ENCODE data around the gene RNASET2. TPM values are rescaled to one million over a fixed set of nuclear protein-coding genes. Genes with fewer than 3 reads are reported as not detected.
"Not testable (repeated sequence)": the region's sequence is repeated elsewhere in the genome, so short reads cannot be mapped to it uniquely, and the experiment has no call there.

Gene RNASET2
- total RNA-seq, 1 experiment from 2014 or later: 19.8 TPM

GRCh38 chr6:166903027-166903426, 53.3 kb downstream of the RNASET2 start:
- DNase-seq (ENCODE audit: low spot score): no peak

DNA sequence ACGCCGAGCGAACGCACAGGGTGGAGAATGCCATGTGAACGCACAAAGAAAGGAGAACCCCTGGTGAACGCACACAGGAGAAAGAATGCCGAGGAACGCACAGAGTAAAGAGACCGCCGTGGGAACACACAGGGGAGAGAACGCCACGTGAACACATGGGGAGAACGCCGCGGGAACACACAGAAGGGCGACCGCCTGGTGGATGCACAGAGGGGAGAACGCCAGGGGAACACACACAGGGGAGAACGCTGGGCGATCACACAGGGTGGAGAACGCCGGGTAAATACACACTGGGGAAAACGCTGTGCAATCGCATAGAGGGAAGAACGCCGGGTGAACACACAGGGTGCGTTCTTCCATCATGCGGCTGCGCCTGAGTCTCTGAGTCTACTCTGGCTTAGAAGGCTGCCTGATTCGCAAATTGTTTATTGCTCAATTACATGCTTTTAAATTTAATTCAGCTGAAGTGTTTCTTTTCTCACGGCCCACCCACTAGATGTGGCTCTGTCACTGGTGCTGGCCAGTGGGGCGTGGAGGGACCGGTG, 54.1 kb downstream of the RNASET2 start:
- DNase-seq (ENCODE audit: low spot score): no peak

- no peak for DNase-seq (ENCODE audit: low spot score)
Observed at GRCh38 chr6:166901626-166902025, 54.7 kb downstream of the RNASET2 start.

GRCh38 chr6:166900956-166901607, 55.3 kb downstream of the RNASET2 start:
- no peak for DNase-seq (ENCODE audit: low spot score)

DNA sequence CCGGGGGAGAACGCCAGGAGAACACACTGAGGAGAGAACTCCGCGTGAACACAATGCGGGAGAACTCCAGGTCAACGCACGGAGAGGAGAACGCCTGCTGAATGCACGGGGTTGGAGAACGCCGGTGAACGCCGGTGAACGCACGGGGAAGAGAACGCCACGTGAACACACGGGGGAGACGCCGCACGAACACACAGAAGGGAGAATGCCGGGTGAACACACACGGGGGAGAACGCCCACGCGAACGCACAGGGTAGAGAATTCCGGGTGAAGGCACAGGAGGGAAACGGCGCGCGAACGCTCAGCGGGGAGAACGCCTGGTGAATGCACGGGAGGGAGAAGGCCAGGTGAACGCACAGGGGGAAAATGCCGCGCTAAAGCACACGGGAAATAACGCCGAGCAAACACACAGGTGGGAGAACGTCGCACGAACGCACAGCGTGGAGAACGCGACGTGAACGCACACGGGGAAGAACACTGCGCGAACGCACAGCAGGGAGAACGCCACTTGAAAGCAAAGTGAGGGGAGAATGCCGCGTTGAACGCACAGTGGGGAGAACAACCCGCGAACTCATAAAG, 56.1 kb downstream of the RNASET2 start:
- DNase-seq (ENCODE audit: low spot score): no peak

DNA sequence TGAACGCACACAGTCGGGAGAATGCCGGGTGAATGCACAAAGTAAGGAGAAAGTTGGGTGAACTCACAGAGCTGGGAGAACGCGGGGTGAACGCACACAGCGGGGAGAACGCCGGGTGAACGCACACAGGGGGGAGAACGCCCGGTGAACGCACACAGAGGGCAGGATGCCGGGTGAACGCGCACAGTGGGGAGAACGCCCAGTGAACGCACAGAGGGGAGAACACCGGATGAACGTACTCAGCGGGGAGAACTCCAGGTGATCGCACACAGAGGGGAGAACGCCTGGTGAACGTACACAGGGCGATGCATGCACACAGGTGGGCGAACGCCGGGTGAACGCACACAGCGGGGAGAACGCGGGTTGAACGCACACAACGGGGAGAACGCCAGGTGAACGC, 57.4 kb downstream of the RNASET2 start:
- DNase-seq (ENCODE audit: low spot score): no peak

DNA sequence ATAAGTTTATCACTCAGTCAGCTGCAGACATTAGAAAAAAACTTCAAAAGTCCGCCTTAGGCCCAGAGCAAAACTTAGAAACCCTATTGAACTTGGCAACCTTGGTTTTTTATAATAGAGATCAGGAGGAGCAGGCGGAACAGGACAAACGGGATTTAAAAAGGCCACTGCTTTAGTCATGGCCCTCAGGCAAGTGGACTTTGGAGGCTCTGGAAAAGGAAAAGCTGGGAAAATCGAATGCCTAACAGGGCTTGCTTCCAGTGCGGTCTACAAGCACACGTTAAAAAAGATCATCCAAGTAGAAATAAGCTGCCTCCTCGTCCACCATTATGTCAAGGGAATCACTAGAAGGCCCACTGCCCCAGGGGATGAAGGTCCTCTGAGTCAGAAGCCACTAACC, 61.7 kb downstream of the RNASET2 start:
- DNase-seq (ENCODE audit: low spot score): not testable (repeated sequence)

DNA sequence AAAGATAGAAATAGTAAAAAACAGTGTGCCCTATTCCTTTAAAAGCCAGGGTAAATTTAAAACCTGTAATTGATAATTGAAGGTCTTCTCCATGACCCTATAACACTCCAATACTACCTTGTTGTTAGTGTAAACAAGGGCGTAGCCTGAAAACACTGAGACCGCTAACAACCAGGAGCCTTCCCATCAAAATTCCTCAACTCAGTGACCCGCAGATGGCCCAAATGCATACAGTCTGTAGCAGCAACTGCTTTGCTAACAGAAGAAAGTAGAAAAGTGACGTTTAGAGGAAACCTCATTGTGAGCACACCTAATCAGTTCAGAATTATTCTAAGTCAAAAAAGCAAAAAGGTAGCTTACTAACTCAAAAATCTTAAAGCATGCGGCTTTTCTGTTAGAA, 63.9 kb downstream of the RNASET2 start:
- DNase-seq (ENCODE audit: low spot score): not testable (repeated sequence)

DNA sequence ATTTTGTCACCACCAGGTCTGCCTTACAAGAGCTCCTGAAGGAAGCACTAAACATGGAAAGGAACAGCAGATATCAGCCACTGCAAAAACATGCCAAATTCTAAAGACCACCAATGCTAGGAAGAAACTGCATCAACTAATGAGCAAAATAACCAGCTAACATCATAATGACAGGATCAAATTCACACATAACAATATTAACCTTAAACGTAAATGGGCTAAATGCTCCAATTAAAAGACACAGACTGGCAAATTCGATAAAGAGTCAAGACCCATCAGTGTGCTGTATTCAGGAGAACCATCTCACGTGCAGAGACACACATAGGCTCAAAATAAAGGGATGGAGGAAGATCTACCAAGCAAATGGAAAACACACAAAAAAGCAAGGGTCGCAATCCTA, 69.6 kb downstream of the RNASET2 start:
- not testable (repeated sequence) for DNase-seq (ENCODE audit: low spot score)

- not testable (repeated sequence) for DNase-seq (ENCODE audit: low spot score)
Observed at GRCh38 chr6:166884958-166885357, 71.4 kb downstream of the RNASET2 start.

- DNase-seq (ENCODE audit: low spot score): no peak
Observed at GRCh38 chr6:166879594-166879993, 76.8 kb downstream of the RNASET2 start.

Other genes starting within 250 kb of the RNASET2 start
- 16.7 and 17.4 TPM in 2 replicates for gene CEP43, start 42.8 kb upstream of the RNASET2 start, total RNA-seq (2014; rRNA removed; shearing (Covaris generic))
- not detected in 2 replicates for gene CCR6, start 166.5 kb upstream of the RNASET2 start, total RNA-seq (2014; rRNA removed; shearing (Covaris generic))
- not detected in 2 replicates for gene GPR31, start 201.4 kb upstream of the RNASET2 start, total RNA-seq (2014; rRNA removed; shearing (Covaris generic))

Data from H4 (cell line).